HG03442 (cell line): Measurements from ENCODE around the gene OR6C2.
"Not testable (repeated sequence)": the region's sequence is repeated elsewhere in the genome, so short reads cannot be mapped to it uniquely, and the experiment has no call there.

Experiments
- ATAC-seq: cut with Tn5 transposase; IDR thresholded peaks from one replicate; pipeline ENCODE4 v1.9.1; 2021; ENCODE audit warnings: mild to moderate bottlenecking, moderate library complexity; ENCODE audit not compliant: unreplicated experiment

Gene OR6C2

GRCh38 chr12:55443776-55444175, at the start of gene OR6C2:
TSS of gene OR6C2 (plus strand) at chr12:55444076. CDS start at chr12:55452214, 8,138 bp downstream.
- ATAC-seq, result no peak

- ATAC-seq, result no peak
Observed at GRCh38 chr12:55396326-55396725, 47.5 kb upstream of the OR6C2 start.

- ATAC-seq, result no peak
Observed at GRCh38 chr12:55400229-55400628, 43.6 kb upstream of the OR6C2 start, which contains the start of gene OR6C65. TSS of gene OR6C65 (plus strand) at chr12:55400529. CDS start at chr12:55400529, 0 bp downstream.

- no peak for ATAC-seq
Observed at GRCh38 chr12:55407866-55408265, 36.0 kb upstream of the OR6C2 start.

- not testable (repeated sequence) for ATAC-seq
Observed at GRCh38 chr12:55409133-55409532, 34.7 kb upstream of the OR6C2 start.

- ATAC-seq, result not testable (repeated sequence)
Observed at GRCh38 chr12:55412138-55412537, 31.7 kb upstream of the OR6C2 start.

GRCh38 chr12:55413498-55414388, 30.1 kb upstream of the OR6C2 start:
- ATAC-seq, result not testable (repeated sequence)

- not testable (repeated sequence) for ATAC-seq
Observed at GRCh38 chr12:55414396-55414823, 29.5 kb upstream of the OR6C2 start.

- ATAC-seq, result not testable (repeated sequence)
Observed at GRCh38 chr12:55414889-55415288, 29.0 kb upstream of the OR6C2 start.

GRCh38 chr12:55416961-55417360, 26.9 kb upstream of the OR6C2 start:
- no peak for ATAC-seq

- ATAC-seq, result no peak
Observed at GRCh38 chr12:55420307-55420962, 23.4 kb upstream of the OR6C2 start.

- no peak for ATAC-seq
Observed at GRCh38 chr12:55425954-55426353, 17.9 kb upstream of the OR6C2 start, which contains the start of gene OR6C76. TSS of gene OR6C76 (plus strand) at chr12:55426254. CDS start at chr12:55426254, 0 bp downstream.

GRCh38 chr12:55428331-55429243, 15.3 kb upstream of the OR6C2 start:
- no peak for ATAC-seq

GRCh38 chr12:55441233-55441632, 2.6 kb upstream of the OR6C2 start:
- ATAC-seq, result not testable (repeated sequence)

- no peak for ATAC-seq
Observed at GRCh38 chr12:55445357-55445756, 1.5 kb downstream of the OR6C2 start.

- no peak for ATAC-seq
Observed at GRCh38 chr12:55446326-55446725, 2.5 kb downstream of the OR6C2 start.

- no peak for ATAC-seq
Observed at GRCh38 chr12:55448825-55449224, 4.9 kb downstream of the OR6C2 start.

- not testable (repeated sequence) for ATAC-seq
Observed at GRCh38 chr12:55464926-55465325, 21.1 kb downstream of the OR6C2 start.

GRCh38 chr12:55467836-55468235, 24.0 kb downstream of the OR6C2 start:
- ATAC-seq, result no peak

- ATAC-seq, result no peak
Observed at GRCh38 chr12:55469291-55469690, 25.4 kb downstream of the OR6C2 start.
